SU-DHL-6 (cell line): ENCODE measurements around the gene EPB41L1.

ENCODE experiments used
- EZH2phosphoT487 ChIP-seq: fragments of 200-600 bp; sonication (generic), shearing (Covaris generic); conservative IDR thresholded peaks from 2 replicates; pipeline ENCODE4 v1.6.1; 2018; ENCODE audit warnings: mild to moderate bottlenecking, antibody characterized with exemption, low read length, moderate library complexity, mixed read lengths
- TF ChIP-seq, protein P1 (sequence below): fragments of 200-600 bp; sonication (generic); IDR thresholded peaks from one replicate; pipeline ENCODE4 v1.5.1; 2017; ENCODE audit warnings: antibody characterized with exemption, mild to moderate bottlenecking, low read length, moderate library complexity; ENCODE audit not compliant: insufficient read depth, poor library complexity, severe bottlenecking

GRCh38 chr20:36249450-36249849, 94.9 kb downstream of the EPB41L1 start:
- TF ChIP-seq, protein P1, sequence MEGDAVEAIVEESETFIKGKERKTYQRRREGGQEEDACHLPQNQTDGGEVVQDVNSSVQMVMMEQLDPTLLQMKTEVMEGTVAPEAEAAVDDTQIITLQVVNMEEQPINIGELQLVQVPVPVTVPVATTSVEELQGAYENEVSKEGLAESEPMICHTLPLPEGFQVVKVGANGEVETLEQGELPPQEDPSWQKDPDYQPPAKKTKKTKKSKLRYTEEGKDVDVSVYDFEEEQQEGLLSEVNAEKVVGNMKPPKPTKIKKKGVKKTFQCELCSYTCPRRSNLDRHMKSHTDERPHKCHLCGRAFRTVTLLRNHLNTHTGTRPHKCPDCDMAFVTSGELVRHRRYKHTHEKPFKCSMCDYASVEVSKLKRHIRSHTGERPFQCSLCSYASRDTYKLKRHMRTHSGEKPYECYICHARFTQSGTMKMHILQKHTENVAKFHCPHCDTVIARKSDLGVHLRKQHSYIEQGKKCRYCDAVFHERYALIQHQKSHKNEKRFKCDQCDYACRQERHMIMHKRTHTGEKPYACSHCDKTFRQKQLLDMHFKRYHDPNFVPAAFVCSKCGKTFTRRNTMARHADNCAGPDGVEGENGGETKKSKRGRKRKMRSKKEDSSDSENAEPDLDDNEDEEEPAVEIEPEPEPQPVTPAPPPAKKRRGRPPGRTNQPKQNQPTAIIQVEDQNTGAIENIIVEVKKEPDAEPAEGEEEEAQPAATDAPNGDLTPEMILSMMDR: no peak
- no peak for TF ChIP-seq EZH2phosphoT487
